T-cell (primary cell): ENCODE results near the gene RPTOR. TPM values are rescaled to one million over a fixed set of nuclear protein-coding genes. Genes with fewer than 3 reads are reported as not detected.

Experiments used
- ATAC-seq, 4 experiments: fragments of 200-7000 bp in 3 of 4; fragments of 150-1000 bp in 1 of 4; cut with Tn5 transposase; replicated peaks in 1 of 4; 1 replicate in 3 of 4; 2 replicates in 1 of 4; pipeline ENCODE4 v1.10.0; 2021; ENCODE audit warnings: moderate library complexity in 3 of 4, mild to moderate bottlenecking in 2 of 4, moderate number of reproducible peaks in 1 of 4
- CTCF ChIA-PET, 2 donors: fragments of 300-600 bp; sonication (Branson Sonifier 250); formaldehyde crosslinking; loops; one replicate each; lab custom pipeline; 2022; ENCODE audit warnings: antibody characterized with exemption in 2 of 2; lab: Charles Lee
- POLR2A ChIA-PET, 2 donors: fragments of 300-600 bp; sonication (Branson Sonifier 250); formaldehyde crosslinking; loops; one replicate each; lab custom pipeline; 2022; ENCODE audit warnings: antibody characterized with exemption in 2 of 2; lab: Charles Lee
- DNase-seq, 35 experiments: peaks; one replicate each; pipeline versions ENCODE4 v3.0.0 to v3.0.0-alpha.2; 2013 to 2023
- H3K27ac ChIP-seq: one replicate; pipeline ENCODE4 v1.5.1; 2013; ENCODE audit warnings: low read length
- H3K27me3 ChIP-seq, 2 experiments: replicated peaks in 1 of 2; 1 replicate in 1 of 2; 2 replicates in 1 of 2; pipeline versions ENCODE4 v1.6.1 to v1.7.0; 2013; ENCODE audit warnings: low read length in 1 of 2, mixed read lengths in 1 of 2; ENCODE audit not compliant: control insufficient read depth in 2 of 2, insufficient read depth in 2 of 2; ENCODE audit errors: extremely low read depth in 1 of 2
- H3K36me3 ChIP-seq, 2 donors: 1 replicate in 1 of 2; 2 replicates in 1 of 2; pipeline versions ENCODE4 v1.6.1 to v1.7.0; 2013; ENCODE audit warnings: low read length in 1 of 2; ENCODE audit not compliant: control insufficient read depth in 2 of 2, insufficient read depth in 1 of 2; ENCODE audit errors: extremely low read depth in 1 of 2
- H3K4me1 ChIP-seq, 2 experiments: 1 replicate in 1 of 2; 2 replicates in 1 of 2; pipeline versions ENCODE4 v1.6.1 to v1.7.0; 2013; ENCODE audit warnings: low read length in 2 of 2, mixed read lengths in 1 of 2; ENCODE audit not compliant: insufficient read depth in 2 of 2, control insufficient read depth in 1 of 2; ENCODE audit errors: extremely low read depth in 1 of 2
- H3K4me3 ChIP-seq, 2 donors: 1 replicate in 1 of 2; 2 replicates in 1 of 2; pipeline versions ENCODE4 v1.5.1 to v1.7.0; 2013; ENCODE audit warnings: mild to moderate bottlenecking in 2 of 2, low read length in 1 of 2, moderate library complexity in 1 of 2; ENCODE audit not compliant: control insufficient read depth in 1 of 2; ENCODE audit errors: extremely low read depth in 1 of 2
- H3K9me3 ChIP-seq: 2 replicates; pipeline ENCODE4 v1.7.0; 2013
- H3K27ac Mint-ChIP-seq, 2 donors: one replicate each; pipeline ENCODE4 v1.8.0; 2020 to 2021; ENCODE audit warnings: mild to moderate bottlenecking in 2 of 2, mixed read lengths in 2 of 2
- H3K27me3 Mint-ChIP-seq, 2 donors: one replicate each; pipeline ENCODE4 v1.8.0; 2021 to 2022; ENCODE audit warnings: mixed read lengths in 2 of 2
- H3K36me3 Mint-ChIP-seq: one replicate; pipeline ENCODE4 v1.8.0; 2021; ENCODE audit warnings: mixed read lengths
- H3K4me1 Mint-ChIP-seq, 3 donors: one replicate each; pipeline ENCODE4 v1.8.0; 2020 to 2022; ENCODE audit warnings: mixed read lengths in 3 of 3, mild to moderate bottlenecking in 1 of 3
- H3K4me3 Mint-ChIP-seq, 3 donors: one replicate each; pipeline ENCODE4 v1.8.0; 2020 to 2022; ENCODE audit warnings: mild to moderate bottlenecking in 3 of 3, mixed read lengths in 3 of 3, moderate library complexity in 3 of 3
- H3K9me3 Mint-ChIP-seq, 3 donors: one replicate each; pipeline ENCODE4 v1.8.0; 2020 to 2022; ENCODE audit warnings: mixed read lengths in 3 of 3
- WGBS: methylation state at CpG from one replicate; pipeline ENCODE4 v1.1.5; 2013; ENCODE audit warnings: missing lambda C conversion rate; ENCODE audit not compliant: insufficient coverage; 5-methylcytosine and 5-hydroxymethylcytosine counted together
- total RNA-seq, 35 experiments: library from RNA in 6 of 35; stranded (reverse) in 6 of 35; fragments of 120-200 nt in 1 of 35; gene quantifications; one replicate each; pipeline versions ENCODE4 v1.2.1 to v1.2.4 and lab custom pipeline; 2013 to 2026

The RPTOR gene
- total RNA-seq (10 to 100 TPM; 59.4 to 76.8 (median 71.4) TPM), total RNA-seq (lab: John Stamatoyannopoulos, UW) (46.2 to 213 (median 86.9) reads per million in 29 experiments)
- total RNA-seq (2013) = 37.1 TPM

GRCh38 chr17:80544655-80545498, at the start of gene RPTOR:
Gene RPTOR (plus strand): TSS chr17:80544838. CDS start chr17:80545630, 792 bp downstream.
- WGBS = under 1% methylated on average over 36 of the region's 49 CpGs
- Histone ChIP-seq H3K27ac (peak within 1 kb of the TSS; percentile 44), H3K4me1 (peaks cover 13 to 18% of the 10 kb centered on the region in 2 experiments), H3K4me3 (peak within 1 kb of the TSS; percentile 94), H3K36me3 (peaks cover 2 to 7% of the 10 kb centered on the region in 2 donors), H3K27me3 (peaks cover 0 to 21% of the 10 kb centered on the region in 2 experiments), H3K9me3 (no peaks in the 10 kb centered on the region)
- Mint-ChIP-seq H3K4me3 (peak within 1 kb of the TSS; percentile 86 to 90 (median 87)), H3K9me3 (no peaks in the 10 kb centered on the region), H3K27me3 (peaks cover 13 to 17% of the 10 kb centered on the region in 2 donors), H3K36me3 (no peaks in the 10 kb centered on the region), H3K4me1 (peaks cover 29 to 39% (median 34%) of the 10 kb centered on the region in 3 donors), H3K27ac (peak within 1 kb of the TSS; percentile 78 to 82)
- ChIA-PET CTCF (no interaction called here), POLR2A (interaction anchor here in 1 of 2 donors (0.6 kb wide), 2 partner anchors 19 to 42 kb away, joined by 3 to 4 read pairs; no protein-coding TSS in a partner anchor)
- DNase-seq (peak; percentile 73 to 92 (median 85)), ATAC-seq (peak; percentile 97 to 99 (median 98))

- Histone ChIP-seq H3K4me3 (no peak overlapping the region), H3K4me1 (peaks cover 0 to 8% of the 10 kb centered on the region in 2 experiments), H3K27ac (no peak overlapping the region), H3K27me3 (peaks cover 5 to 67% of the 10 kb centered on the region in 2 experiments), H3K36me3 (no peaks in the 10 kb centered on the region), H3K9me3 (no peaks in the 10 kb centered on the region)
- H3K27me3 Mint-ChIP-seq = peaks cover 17 to 33% of the 10 kb centered on the region in 2 donors
- peaks cover 6 to 17% (median 8%) of the 10 kb centered on the region in 3 donors for H3K4me1 Mint-ChIP-seq
- ATAC-seq (no peak), DNase-seq (no peak)
- WGBS = 82% methylated on average over 10 of the region's 10 CpGs
- ChIA-PET POLR2A (no interaction called here), CTCF (no interaction called here)
- H3K4me3 Mint-ChIP-seq = no peak overlapping the region
- H3K36me3 Mint-ChIP-seq = no peaks in the 10 kb centered on the region
- no peaks in the 10 kb centered on the region for H3K9me3 Mint-ChIP-seq
- H3K27ac Mint-ChIP-seq = peak overlapping the region in 1 of 2 donors; percentile 0
Observed at GRCh38 chr17:80497726-80498241, 46.9 kb upstream of the RPTOR start.

- ChIA-PET POLR2A (no interaction called here), CTCF (no interaction called here)
- Mint-ChIP-seq H3K9me3 (no peaks in the 10 kb centered on the region), H3K4me1 (peaks cover 6 to 17% (median 8%) of the 10 kb centered on the region in 3 donors), H3K27ac (no peak overlapping the region), H3K36me3 (no peaks in the 10 kb centered on the region), H3K27me3 (peaks cover 17 to 32% of the 10 kb centered on the region in 2 donors), H3K4me3 (no peak overlapping the region)
- Histone ChIP-seq H3K27ac (no peak overlapping the region), H3K9me3 (no peaks in the 10 kb centered on the region), H3K4me1 (peaks cover 0 to 8% of the 10 kb centered on the region in 2 experiments), H3K4me3 (no peak overlapping the region), H3K36me3 (no peaks in the 10 kb centered on the region), H3K27me3 (peaks cover 5 to 66% of the 10 kb centered on the region in 2 experiments)
- no peak for DNase-seq
- 64% methylated on average over 25 of the region's 30 CpGs for WGBS
- no peak for ATAC-seq
Observed at GRCh38 chr17:80498242-80498919, 46.3 kb upstream of the RPTOR start.

- peaks cover 22 to 27% of the 10 kb centered on the region in 2 donors for H3K27me3 Mint-ChIP-seq
Observed at GRCh38 chr17:80498920-80499410, 45.7 kb upstream of the RPTOR start.

GRCh38 chr17:80499560-80499959, 45.1 kb upstream of the RPTOR start:
- ChIA-PET CTCF (no interaction called here), POLR2A (no interaction called here)
- no peak overlapping the region for H3K27ac ChIP-seq
- DNase-seq = no peak
- H3K27me3 ChIP-seq = peaks cover 3 to 65% of the 10 kb centered on the region in 2 experiments
- ATAC-seq = no peak
- no peaks in the 10 kb centered on the region for H3K9me3 Mint-ChIP-seq
- H3K4me3 ChIP-seq = no peak overlapping the region
- no peaks in the 10 kb centered on the region for H3K36me3 Mint-ChIP-seq
- H3K4me1 ChIP-seq = peaks cover 0 to 8% of the 10 kb centered on the region in 2 experiments
- no peaks in the 10 kb centered on the region for H3K9me3 ChIP-seq
- H3K4me1 Mint-ChIP-seq = peaks cover 6 to 17% (median 8%) of the 10 kb centered on the region in 3 donors
- H3K4me3 Mint-ChIP-seq = no peak overlapping the region
- H3K27me3 Mint-ChIP-seq = peaks cover 23 to 25% of the 10 kb centered on the region in 2 donors
- no peaks in the 10 kb centered on the region for H3K36me3 ChIP-seq
- 69% methylated on average over 6 of the region's 9 CpGs for whole genome bisulfite sequencing
- H3K27ac Mint-ChIP-seq = no peak overlapping the region

More at GRCh38 chr17:80498920-80499410, 45.7 kb upstream of the RPTOR start:
- DNase-seq (no peak), ATAC-seq (no peak)
- Mint-ChIP-seq H3K27ac (no peak overlapping the region), H3K9me3 (no peaks in the 10 kb centered on the region), H3K36me3 (no peaks in the 10 kb centered on the region), H3K4me1 (peaks cover 6 to 17% (median 8%) of the 10 kb centered on the region in 3 donors), H3K4me3 (no peak overlapping the region)
- no peaks in the 10 kb centered on the region for H3K9me3 ChIP-seq
- ChIA-PET CTCF (no interaction called here), POLR2A (no interaction called here)
- H3K27me3 ChIP-seq = peaks cover 3 to 63% of the 10 kb centered on the region in 2 experiments
- H3K4me3 ChIP-seq = no peak overlapping the region
- no peak overlapping the region for H3K27ac ChIP-seq
- H3K4me1 ChIP-seq = peaks cover 0 to 8% of the 10 kb centered on the region in 2 experiments
- 100% methylated on average over 1 of the region's 11 CpGs for WGBS
- no peaks in the 10 kb centered on the region for H3K36me3 ChIP-seq
